Muscle of leg (tissue), 11 donors: ENCODE measurements around the gene TCIRG1. TPM values are rescaled to one million over a fixed set of nuclear protein-coding genes. Genes with fewer than 3 reads are reported as not detected.

Source experiments
- DNase-seq: peaks from one replicate; pipeline ENCODE4 v3.0.0; 2013
- H3K27ac ChIP-seq: one replicate; pipeline ENCODE4 v1.5.1; 2013; ENCODE audit warnings: mild to moderate bottlenecking, low read length, control low read depth
- H3K27me3 ChIP-seq: one replicate; pipeline ENCODE4 v1.6.1; 2013; ENCODE audit warnings: low read length; ENCODE audit not compliant: control insufficient read depth, insufficient read depth
- H3K36me3 ChIP-seq: one replicate; pipeline ENCODE4 v1.6.1; 2013; ENCODE audit warnings: low read length; ENCODE audit not compliant: control insufficient read depth, insufficient read depth
- H3K4me1 ChIP-seq: one replicate; pipeline ENCODE4 v1.6.1; 2013; ENCODE audit warnings: low read length; ENCODE audit not compliant: control insufficient read depth, insufficient read depth
- H3K4me3 ChIP-seq: one replicate; pipeline ENCODE4 v1.5.1; 2013; ENCODE audit warnings: low read length, control low read depth
- H3K9me3 ChIP-seq: replicated peaks from 2 replicates; pipeline ENCODE4 v1.6.1; 2013; ENCODE audit warnings: low read depth, low read length; ENCODE audit not compliant: control insufficient read depth
- WGBS: methylation state at CpG from one replicate; pipeline ENCODE4 v1.1.5; 2013; ENCODE audit warnings: missing lambda C conversion rate; ENCODE audit not compliant: insufficient coverage; 5-methylcytosine and 5-hydroxymethylcytosine counted together
- polyA plus RNA-seq, 8 donors: library from polyadenylated mRNA; unstranded; fragments of 120-200 nt; gene quantifications; one replicate each; pipeline versions ENCODE4 v1.2.1 to v1.2.3, GENCODE V29; 2013; ENCODE audit warnings: inconsistent platforms in 1 of 8, low replicate concordance in 1 of 8; ENCODE audit not compliant: insufficient read length in 8 of 8, insufficient read depth in 1 of 8
- total RNA-seq: library from RNA; stranded (reverse); fragments of 120-200 nt; gene quantifications from one replicate; pipeline ENCODE4 v1.2.4, GENCODE V29; 2013

TCIRG1 gene
- total and polyA plus RNA-seq, 9 donors, result 21.8 to 35.2 (median 27.6) TPM

DNA sequence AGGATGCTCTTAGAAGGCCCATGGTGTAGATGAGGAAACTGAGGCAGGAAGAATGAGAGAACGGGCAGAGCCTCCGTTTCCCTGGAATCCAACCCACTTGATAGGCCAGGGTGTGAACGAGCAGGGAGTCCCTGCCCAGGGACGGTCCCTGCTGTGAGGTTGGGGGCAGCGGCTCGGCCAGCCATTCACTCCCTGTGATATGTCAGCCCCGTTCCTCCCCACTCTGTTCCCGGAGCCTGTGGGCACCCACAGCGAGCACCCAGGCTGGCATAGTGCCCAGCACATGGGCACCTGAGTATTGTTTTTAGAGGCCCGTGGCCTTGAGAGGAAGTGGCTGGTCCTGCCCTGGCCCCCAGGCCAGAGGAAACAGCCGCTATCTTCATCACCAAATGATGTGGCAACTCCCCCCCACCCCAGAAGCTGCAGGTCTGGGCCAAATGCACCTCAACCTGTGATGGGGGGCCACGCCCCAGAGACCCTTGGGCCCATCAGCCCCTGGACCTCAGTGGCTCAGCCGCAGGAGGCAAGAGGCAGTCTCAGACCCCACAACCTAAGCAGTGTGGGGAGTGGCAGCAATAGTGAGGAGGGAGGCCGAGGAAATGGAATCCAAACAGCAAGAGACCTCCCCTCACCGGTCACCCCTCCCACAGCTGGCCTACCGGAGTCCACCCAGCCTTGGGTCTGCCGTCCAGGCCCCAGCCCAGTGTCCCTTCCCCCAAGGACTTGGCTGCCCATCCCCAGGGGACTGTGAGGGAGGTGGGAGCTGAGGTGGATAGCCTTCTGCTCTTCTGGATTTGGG, 26.6 kb upstream of the TCIRG1 start:
- Histone ChIP-seq H3K4me1 (peaks cover 75% of the 10 kb centered on the region), H3K9me3 (no peaks in the 10 kb centered on the region), H3K27ac (no peak overlapping the region), H3K36me3 (no peaks in the 10 kb centered on the region), H3K4me3 (no peak overlapping the region), H3K27me3 (no peaks in the 10 kb centered on the region)
- no peak for DNase-seq
- WGBS, result 90% methylated on average over 10 of the region's 17 CpGs

DNA sequence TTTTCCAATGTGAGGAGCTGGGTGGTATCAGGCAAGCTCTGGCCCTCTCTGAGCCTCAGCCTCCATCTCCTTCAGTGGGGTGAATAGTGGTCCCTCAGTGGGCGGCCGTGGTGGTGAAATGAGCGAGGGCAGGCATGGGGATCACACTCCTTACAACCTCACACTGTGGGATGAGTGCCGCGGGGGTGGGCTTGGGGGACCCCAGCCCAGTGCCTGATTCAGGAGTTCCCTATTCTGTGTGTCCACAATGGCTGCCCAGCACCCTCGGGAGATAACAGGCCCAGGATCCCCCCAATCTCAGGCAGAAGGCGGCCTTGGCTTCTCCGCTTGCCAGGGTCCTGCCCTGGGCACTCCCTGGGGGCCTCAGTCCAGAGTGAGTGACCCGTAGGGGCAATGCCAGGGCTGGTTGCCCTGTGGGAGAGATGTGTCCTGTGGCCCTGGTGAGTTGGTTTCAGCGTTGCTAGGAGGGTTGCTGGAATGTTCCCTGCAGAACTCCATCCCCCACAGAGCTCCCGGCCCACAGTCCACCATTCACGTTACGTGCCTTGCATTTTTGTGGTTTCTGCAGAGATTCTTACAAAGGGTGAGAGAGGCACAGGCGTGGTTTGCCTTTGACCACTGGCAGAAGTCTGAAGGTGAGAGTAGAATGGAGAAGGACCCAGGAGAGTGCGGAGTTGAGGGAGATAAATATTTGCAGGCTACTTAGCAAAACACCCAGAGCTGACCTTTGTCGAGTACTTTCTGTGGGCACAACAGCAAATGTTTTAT, 25.8 kb upstream of the TCIRG1 start:
- Histone ChIP-seq H3K4me3 (no peak overlapping the region), H3K9me3 (no peaks in the 10 kb centered on the region), H3K4me1 (peaks cover 69% of the 10 kb centered on the region), H3K27ac (no peak overlapping the region), H3K27me3 (no peaks in the 10 kb centered on the region), H3K36me3 (no peaks in the 10 kb centered on the region)
- DNase-seq, result no peak
- 80% methylated on average over 6 of the region's 16 CpGs for WGBS

DNA sequence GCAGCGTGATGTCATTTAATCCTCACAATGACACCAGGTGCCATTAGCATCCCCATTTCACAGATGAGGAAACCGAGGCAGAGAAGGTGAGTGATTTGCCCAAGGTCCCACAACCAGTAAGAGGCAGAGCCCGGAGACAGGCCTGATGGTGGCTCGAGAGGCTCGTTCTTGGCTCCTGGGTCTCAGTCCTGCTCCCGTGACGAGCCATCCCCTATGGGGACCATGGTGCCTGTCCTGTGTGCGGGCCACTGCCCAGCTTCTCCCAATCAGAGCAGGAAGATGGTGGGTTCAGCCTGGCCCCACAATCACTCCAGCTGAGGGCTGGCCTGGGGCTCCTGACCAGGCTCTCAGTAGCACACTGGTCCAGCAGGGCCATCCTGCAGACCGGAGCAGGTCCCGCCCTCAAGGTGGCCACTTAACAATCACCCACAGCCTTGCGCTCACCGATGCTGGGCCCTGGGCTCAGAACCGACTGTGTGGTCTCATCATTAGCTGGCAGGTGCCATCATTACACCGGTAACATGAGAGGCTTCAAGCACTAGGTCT, 25.1 kb upstream of the TCIRG1 start:
- WGBS, result 83% methylated on average over 13 of the region's 14 CpGs
- H3K27ac ChIP-seq, result no peak overlapping the region
- H3K27me3 ChIP-seq, result no peaks in the 10 kb centered on the region
- no peak for DNase-seq
- no peak overlapping the region for H3K4me3 ChIP-seq
- H3K9me3 ChIP-seq, result no peaks in the 10 kb centered on the region
- H3K4me1 ChIP-seq, result peaks cover 62% of the 10 kb centered on the region
- no peaks in the 10 kb centered on the region for H3K36me3 ChIP-seq

DNA sequence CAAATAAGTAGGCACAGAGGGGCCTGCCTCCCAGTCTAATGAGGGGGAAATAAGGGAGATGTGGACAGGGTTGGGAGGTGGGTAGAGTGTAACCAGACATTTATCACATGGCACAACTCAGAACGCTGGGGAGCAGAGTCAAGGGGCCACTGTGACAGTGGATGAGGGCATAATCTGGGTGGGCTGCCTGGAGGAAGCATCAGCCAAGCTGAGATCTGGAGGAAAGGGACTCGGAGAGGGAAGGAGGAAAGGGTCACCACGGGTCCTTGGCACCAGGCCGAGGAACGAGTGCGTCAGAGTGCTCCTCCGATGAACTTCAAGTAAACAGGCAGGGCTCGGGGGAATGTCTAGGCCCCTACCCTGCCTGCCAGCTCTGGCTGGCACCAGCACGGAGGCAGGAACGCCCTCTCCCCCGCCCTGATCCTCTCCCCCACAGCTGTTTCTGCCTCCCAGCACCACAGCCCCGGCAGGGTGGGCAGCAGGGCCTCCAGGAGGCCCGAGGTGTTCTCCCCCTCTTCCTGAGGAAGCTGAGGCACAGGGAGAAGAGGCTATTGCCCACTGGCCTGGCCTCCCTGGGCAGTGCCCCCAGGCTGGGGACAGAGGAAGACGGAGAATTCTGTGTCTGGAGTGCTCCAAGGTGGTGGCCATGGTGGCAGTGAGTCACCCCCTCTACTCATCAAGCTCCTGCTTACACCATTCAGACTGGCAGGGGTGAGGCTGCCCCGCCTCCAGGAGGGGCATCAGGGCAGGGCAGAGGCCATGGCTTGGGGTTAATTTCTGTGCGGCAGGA, 24.5 kb upstream of the TCIRG1 start:
- Histone ChIP-seq H3K27ac (peak overlapping the region; percentile 51), H3K27me3 (no peaks in the 10 kb centered on the region), H3K4me1 (peaks cover 55% of the 10 kb centered on the region), H3K36me3 (no peaks in the 10 kb centered on the region), H3K4me3 (no peak overlapping the region), H3K9me3 (no peaks in the 10 kb centered on the region)
- 46% methylated on average over 10 of the region's 16 CpGs for WGBS
- DNase-seq, result peak; percentile 58

DNA sequence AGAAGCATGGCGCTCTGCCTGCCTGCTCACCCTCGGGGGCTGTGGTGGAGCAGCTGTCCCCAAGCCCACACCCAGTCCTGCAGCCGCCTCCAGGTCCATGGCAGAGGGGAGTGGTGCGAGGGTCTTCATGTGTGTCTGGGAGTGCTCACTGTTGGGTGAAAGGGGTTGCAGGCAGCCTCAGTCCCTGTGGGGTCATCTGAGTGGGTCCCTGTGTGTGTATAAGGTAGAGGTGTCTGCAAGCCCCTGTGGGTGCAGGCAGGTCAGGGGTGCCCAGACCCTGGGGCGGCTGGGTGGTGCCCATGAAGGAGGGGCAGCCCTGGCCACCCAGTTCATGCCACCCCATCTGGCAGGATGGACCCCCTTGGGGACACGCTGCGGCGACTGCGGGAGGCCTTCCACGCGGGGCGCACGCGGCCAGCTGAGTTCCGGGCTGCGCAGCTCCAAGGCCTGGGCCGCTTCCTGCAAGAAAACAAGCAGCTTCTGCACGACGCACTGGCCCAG, 23.8 kb upstream of the TCIRG1 start:
- peak overlapping the region; percentile 51 for H3K27ac ChIP-seq
- no peaks in the 10 kb centered on the region for H3K9me3 ChIP-seq
- no peak overlapping the region for H3K4me3 ChIP-seq
- H3K36me3 ChIP-seq, result no peaks in the 10 kb centered on the region
- peaks cover 49% of the 10 kb centered on the region for H3K4me1 ChIP-seq
- 85% methylated on average over 12 of the region's 19 CpGs for WGBS
- H3K27me3 ChIP-seq, result no peaks in the 10 kb centered on the region
- no peak for DNase-seq

DNA sequence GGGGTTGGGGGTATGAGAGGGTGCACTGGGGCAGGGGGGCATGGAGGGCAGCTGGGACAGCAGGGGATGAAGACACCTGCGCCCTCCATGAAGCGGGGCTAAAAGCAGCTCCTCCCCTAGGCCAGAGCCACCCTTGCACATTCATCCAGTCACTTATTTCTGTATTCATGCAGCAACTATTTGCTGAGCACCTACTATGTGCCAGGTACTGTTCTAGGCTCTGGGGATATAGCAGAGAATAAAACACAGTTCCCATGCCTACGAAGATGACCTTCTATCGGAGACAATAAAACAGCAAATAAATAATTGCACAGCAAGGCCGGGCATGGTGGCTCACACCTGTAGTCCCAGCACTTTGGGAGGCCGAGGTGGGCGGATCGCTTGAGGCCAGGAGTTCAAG, 23.4 kb upstream of the TCIRG1 start:
- Histone ChIP-seq H3K36me3 (no peaks in the 10 kb centered on the region), H3K4me1 (peaks cover 44% of the 10 kb centered on the region), H3K27ac (no peak overlapping the region), H3K9me3 (no peaks in the 10 kb centered on the region), H3K27me3 (no peaks in the 10 kb centered on the region), H3K4me3 (no peak overlapping the region)
- no CpG with 5 or more reads among the region's 8 CpGs for WGBS
- no peak for DNase-seq

DNA sequence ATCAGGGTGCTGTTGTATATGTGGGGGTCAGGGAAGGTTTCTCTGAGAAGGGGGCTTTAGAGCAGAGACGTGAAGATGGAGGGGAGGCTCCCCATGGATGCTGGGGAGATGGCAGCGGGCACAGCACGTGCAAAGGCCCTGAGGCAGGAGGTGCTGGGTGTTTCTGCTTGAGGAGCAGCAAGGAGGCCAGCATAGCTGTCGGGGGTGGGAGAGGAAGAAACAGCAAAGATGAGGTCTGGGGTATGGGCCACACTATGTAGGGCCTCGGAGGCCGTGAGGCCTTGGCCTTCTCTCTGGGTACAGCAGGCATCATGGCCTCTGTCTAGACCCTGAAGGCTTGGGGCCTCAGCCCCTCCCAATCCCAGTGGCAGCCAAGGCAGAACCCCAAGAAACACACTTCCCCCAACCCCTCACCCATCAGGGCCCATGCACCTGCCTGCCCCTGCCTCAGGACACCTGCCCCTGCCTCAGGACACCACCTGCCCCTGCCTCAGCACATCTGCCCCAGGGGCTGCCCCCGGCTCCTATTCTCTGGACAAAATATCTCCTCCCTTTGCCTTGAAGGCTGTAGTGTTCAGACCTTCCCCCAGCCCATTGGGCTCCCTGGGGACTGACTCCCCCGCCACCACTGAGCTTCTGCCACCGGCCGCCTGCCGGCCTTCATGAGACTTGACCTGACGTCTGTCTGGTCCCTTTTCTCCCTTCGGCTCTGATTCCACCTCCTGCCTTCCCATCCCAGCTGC, 22.5 kb upstream of the TCIRG1 start:
- H3K27me3 ChIP-seq, result no peaks in the 10 kb centered on the region
- no peak overlapping the region for H3K4me3 ChIP-seq
- H3K9me3 ChIP-seq, result no peaks in the 10 kb centered on the region
- no peaks in the 10 kb centered on the region for H3K36me3 ChIP-seq
- H3K27ac ChIP-seq, result no peak overlapping the region
- DNase-seq, result no peak
- H3K4me1 ChIP-seq, result peaks cover 36% of the 10 kb centered on the region
- 43% methylated on average over 10 of the region's 13 CpGs for WGBS

DNA sequence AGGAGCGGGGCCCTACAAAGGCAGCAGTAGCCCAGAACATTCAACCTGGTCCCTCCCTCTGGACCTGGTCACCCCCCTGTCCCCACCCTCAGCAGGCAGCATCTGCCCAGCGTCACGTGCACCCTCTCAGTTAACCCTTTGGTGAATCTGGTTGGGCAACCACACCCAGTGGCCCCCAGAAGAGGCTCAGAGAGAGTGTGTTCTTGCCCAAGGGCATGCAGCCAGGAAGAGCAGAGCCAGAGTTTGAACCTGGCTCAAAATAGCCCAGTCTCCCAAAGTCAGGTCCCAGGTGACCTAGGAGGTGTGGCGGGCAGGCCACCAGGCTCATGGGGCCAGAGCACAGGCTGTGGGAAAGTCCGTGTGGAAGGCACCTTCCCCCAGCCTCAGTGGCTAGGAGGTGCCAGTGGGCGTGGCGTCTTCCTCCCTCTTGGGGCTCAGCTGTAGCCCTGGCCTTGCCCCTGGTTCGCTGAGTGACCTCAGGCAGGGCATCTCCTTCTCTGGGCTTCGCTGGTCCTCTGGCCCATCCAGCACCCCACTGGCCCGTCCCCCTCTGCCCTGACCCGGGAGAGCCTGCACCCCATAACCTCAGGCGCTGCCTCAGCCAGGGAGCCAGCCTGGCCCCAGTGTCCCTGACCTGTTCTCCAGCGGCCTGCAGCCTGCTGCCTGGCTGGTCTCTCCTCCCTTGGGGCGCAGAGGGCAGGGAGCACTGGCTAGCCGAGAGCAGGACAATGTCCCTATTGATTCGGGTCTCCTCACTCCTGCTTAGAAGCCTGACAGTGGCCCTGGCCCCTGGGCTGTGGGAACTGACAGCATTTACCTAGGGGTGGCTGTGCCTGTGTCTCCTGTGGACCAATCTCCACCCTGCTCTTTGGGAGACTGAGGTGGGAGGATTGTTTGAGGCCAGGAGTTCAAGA, 21.7 kb upstream of the TCIRG1 start:
- H3K36me3 ChIP-seq, result no peaks in the 10 kb centered on the region
- H3K27ac ChIP-seq, result no peak overlapping the region
- H3K4me3 ChIP-seq, result no peak overlapping the region
- H3K9me3 ChIP-seq, result no peaks in the 10 kb centered on the region
- no peaks in the 10 kb centered on the region for H3K27me3 ChIP-seq
- no peak for DNase-seq
- WGBS, result 60% methylated on average over 12 of the region's 16 CpGs
- peaks cover 31% of the 10 kb centered on the region for H3K4me1 ChIP-seq
